GM18909 (cell line): Measurements from ENCODE around the gene CAPN9.
"Not testable (repeated sequence)": the region's sequence is repeated elsewhere in the genome, so short reads cannot be mapped to it uniquely, and the experiment has no call there.

Experiments used
- ATAC-seq: cut with Tn5 transposase; IDR thresholded peaks from one replicate; pipeline ENCODE4 v1.9.1; 2021; ENCODE audit warnings: mild to moderate bottlenecking; ENCODE audit not compliant: unreplicated experiment, poor library complexity

Gene CAPN9

GRCh38 chr1:230747127-230747730, at the start of gene CAPN9:
CAPN9 (plus strand) TSS chr1:230747388; CDS start chr1:230747497, 109 bp downstream.
- no peak for ATAC-seq

- ATAC-seq, result no peak
These were observed 49.1 kb upstream of the CAPN9 start for GRCh38 chr1:230698130-230698529.

GRCh38 chr1:230698964-230699363, 48.2 kb upstream of the CAPN9 start:
- not testable (repeated sequence) for ATAC-seq

- no peak for ATAC-seq
These were observed 47.5 kb upstream of the CAPN9 start for GRCh38 chr1:230699716-230700115.

- no peak for ATAC-seq
These were observed 47.1 kb upstream of the CAPN9 start for GRCh38 chr1:230700132-230700531.

GRCh38 chr1:230701434-230701833, 45.8 kb upstream of the CAPN9 start:
- no peak for ATAC-seq

- ATAC-seq, result no peak
These were observed 45.1 kb upstream of the CAPN9 start for GRCh38 chr1:230701895-230702768.

GRCh38 chr1:230702934-230703678, 44.1 kb upstream of the CAPN9 start:
- ATAC-seq, result no peak

GRCh38 chr1:230703679-230704385, 43.4 kb upstream of the CAPN9 start:
- no peak for ATAC-seq

GRCh38 chr1:230704830-230705229, 42.4 kb upstream of the CAPN9 start:
- ATAC-seq, result no peak

- no peak for ATAC-seq
These were observed 41.7 kb upstream of the CAPN9 start for GRCh38 chr1:230705289-230706019.

- ATAC-seq, result no peak
These were observed 41.0 kb upstream of the CAPN9 start for GRCh38 chr1:230706020-230706699.

GRCh38 chr1:230706887-230707731, 40.1 kb upstream of the CAPN9 start:
- ATAC-seq, result no peak

- ATAC-seq, result no peak
These were observed 39.2 kb upstream of the CAPN9 start for GRCh38 chr1:230707732-230708630.

GRCh38 chr1:230708631-230709580, 38.3 kb upstream of the CAPN9 start:
- no peak for ATAC-seq
